NCI-H526 treated with DMSO at 0.1 percent for 48 hours (cell line): ENCODE results near the gene SLC47A2.

Experiments
- DNase-seq: peaks from one replicate; lab custom pipeline; 2025; lab: John Stamatoyannopoulos, UW

Gene SLC47A2

DNA sequence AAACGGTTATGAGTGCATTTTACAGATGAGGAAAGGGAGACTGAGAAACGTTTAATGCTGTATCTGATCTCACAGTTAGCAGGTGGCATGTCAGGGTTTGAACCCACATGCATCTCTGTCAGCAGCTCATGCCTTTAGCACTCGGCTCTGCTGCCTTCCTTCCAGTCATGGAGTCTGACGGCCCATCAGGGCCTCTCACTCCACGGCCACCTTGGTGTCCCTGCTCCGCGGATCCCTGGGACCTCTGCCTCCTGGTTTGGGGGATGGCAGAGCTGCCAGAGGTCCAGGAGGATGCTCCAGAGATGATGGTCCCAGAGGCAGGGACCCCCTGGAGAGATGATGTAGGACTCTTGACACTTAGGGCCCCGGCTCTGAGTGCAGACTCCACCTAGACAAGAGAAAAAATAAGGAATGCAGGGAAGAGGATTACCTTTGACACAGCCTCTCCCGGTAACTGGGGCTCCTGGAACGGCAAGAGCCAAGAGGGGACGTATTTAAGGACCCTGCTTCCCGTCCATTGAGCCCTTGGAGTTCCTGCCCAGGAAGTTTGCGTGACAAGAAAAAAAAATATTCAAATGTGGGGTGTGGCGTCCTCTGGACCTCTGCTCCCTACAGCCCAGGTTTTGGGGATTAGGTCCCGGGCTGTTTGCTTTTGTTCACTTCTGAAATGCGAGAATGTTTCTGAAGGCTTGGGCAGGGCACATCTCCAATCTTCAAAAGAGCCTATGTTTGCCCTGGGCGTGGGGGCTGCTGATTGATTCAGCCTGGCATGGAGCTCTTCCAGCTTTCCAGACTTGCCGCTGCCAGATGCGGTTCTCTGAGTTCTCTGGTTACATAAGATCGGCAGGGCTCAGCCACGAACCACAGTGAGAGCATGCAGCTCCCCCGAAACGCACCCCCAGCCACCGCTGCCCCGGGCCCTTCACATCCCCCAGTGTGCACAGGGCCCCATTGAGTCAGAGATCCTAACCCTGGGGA, 31.7 kb upstream of the SLC47A2 start, which contains the start of gene ALDH3A1:
ALDH3A1 (minus strand) TSS at position 470 of the 978 bp plus-strand sequence. CDS start 3,169 bp downstream, outside the sequence.
- no peak for DNase-seq

DNA sequence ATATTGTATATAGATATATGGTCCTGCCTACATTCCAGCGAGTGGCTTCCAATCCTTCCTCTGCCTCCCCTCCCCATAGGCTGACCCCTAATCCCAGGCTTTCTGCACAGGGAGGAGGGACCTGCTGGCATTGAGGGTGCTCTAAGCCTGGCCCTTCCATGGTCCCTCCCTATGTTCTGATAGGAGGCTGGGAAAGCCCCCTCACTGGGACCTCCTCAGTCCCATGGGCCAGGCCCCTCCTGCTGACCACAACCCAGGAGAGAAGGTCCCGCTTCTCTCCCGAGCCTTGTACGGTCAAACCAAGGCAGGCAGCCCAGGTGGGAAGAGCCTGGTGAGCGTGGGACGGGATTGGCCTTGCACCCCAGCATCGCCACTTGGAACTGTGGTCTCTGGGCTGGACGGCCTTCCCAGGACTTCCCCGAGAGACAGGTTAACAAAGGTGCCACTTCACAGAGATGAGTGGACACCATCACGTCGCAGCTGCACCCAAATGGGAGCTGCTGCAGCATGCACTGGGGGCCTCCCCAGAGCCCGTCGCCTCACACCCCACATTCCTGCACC, 30.9 kb upstream of the SLC47A2 start:
- no peak for DNase-seq

DNA sequence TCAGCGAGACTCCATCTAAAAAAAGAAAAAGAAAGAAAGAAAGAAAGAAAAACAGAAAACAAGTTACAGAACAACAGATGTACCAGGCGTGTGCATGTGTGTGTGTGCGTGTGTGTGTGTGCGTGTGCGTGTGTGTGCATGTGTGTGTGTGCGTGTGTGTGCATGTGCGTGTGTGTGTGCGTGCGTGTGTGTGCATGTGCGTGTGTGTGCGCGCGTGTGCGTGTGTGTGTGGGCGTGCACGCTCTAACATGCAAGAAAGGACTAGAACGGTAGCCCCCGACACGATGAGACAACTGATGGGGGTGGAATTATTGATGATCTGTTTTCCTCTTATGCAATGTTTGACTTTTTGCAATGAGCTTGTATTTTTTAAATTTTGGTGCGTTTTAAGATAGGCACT, 30.1 kb upstream of the SLC47A2 start:
- no peak for DNase-seq

DNA sequence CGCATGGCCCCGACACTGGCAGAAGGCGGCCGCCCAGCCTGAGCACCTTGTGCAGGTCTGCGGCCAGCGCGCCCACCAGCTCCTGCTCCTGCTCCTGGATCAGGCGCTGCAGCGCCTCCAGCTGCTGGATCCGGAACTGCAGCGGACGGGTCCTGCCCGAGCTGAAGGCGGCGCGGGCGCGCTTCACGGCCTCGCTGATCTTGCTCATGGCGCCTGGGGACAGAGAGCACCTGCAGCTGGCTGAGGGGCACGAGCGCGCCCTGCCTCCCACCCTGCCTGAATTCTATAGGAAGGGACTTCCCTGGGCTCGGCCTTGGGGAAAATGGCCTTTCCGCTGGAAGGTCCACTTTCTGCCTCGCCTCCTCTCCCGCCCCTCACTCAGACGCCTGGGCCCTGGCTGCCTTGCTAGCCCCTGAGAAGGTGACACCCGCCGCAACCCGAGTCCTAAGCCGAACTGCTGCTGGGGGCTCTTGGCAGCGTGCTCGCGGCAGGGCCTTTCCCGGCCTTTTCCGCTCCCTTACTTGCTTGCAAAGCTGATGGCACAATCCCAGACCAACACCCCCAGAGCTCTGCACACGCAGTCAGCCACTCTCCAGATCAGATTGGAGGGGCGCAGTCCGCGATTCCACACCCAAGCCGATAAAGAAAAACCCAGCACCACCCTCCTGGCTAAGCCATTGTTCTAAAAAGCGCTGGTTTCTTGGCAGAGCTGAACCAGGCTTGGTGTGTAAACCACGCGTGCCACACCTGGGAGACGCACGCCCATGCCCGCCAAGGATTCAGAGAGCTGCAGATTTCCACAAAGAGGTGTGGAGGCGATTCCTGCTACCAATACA, 28.8 kb upstream of the SLC47A2 start:
- peak; percentile 18 for DNase-seq

DNA sequence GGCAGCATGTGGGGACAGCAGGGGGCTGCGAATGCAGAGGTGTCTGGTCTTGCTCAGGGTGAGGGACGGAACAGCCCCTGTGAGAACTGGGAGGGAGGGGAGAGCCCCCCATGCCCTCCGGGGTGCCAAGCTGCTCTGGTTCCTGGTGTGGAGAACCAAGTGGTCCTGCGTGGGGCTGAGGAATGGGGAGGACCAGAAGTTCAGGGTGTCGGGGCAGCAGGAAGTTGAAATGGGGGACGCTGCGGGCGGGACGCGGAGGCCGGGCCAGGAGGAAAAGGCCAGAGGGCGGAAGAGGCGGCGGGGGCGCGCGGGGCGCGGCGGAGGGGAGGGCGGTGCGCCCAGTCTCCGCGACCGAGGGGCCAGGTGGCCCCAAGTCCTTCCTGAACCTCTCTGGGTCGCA, 28.1 kb upstream of the SLC47A2 start:
- no peak for DNase-seq

DNA sequence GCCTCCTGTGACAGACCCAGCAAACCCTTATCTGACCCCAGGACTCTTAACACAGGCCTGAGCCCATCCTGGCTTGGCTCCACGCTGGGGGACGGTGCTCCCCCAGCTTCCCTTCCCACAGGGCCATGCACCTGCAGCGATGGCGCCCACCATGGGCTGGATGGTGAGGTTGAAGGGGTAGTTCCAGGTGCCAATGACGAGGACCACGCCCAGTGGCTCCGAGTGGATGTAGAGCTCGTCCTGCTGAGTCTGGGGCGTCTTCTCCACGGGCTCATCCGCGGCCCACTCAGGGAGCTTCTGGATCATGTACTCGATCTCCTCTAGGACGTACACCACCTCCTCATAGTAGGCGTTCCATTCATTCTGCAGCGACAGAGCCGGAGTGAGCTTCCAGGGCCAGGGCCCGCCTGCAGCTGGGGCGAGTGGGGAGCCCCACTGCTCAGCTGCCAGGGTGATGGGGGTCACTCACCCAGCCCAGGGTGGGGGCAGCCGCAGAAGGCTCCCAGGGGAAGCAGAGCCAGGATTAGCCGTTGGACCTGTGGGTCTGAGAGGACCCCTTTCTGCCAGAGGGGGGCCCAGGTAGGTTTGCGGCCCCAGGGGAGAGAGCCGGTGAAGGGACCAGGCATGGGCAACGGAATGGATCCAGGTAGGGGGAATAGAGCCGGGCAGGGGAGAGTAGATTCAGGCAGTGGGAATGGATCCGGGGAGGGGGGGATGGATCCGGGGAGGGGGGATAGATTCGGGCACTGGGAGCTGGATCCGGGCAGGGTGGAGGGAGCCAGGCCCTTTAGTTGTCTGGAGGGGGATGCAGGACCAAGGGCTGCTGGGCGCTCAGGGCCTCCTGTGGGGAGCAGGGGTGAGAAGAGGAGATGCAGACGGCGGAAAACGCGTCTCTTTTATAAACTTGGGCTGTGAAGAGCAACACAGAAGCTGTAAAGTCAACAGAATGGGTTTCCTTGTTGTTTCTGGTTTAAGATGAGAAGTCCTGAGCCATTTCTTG, 27.0 kb upstream of the SLC47A2 start:
- no peak for DNase-seq

DNA sequence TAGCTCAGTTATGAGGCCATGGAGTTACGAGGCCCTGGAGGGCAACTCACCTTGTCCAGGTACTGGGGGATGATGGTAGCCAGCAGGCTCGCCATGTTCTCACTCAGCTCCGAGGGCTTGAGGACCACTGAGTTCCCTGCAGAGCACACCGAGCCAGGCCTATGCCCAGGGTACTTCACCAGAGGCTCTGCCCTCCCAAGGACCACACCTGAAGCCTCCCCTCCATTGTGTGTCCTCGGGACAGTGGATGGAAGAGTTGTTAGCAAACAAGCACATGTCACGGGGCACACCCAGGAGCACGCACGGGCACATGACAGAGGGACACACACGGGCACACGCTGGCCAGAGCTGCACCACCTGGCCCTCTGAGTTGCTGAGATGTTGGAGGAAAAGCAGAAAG, 26.1 kb upstream of the SLC47A2 start:
- no peak for DNase-seq

DNA sequence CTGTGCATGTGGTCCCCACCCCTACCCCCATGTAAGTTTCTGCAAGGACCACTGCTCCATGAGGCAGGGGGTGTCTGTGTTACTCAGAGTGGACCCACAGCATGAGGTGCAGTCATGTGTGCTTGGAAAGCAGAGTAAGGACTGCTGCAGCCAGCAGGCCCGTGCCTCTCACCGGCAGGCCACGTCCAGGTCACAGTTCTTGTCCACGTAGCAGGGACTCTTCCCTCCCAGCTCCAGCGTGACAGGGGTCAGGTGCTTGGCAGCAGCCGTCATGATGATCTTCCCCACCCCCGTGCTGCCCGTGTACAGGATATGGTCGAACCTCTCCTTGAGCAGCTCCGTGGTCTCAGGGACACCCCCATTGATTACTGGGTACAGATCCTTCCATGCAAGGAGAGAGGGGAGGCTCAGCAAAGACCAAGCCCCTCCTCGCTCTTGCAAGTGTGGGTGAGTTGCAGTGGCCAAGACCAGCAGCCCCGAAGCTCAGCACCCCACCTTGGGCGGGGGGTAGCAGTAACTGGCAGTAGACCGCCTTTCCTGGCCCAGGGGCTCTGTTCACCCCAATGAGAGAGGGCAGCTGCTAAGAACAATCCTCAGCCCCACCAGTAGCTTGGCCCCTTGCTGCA, 25.6 kb upstream of the SLC47A2 start:
- no peak for DNase-seq

DNA sequence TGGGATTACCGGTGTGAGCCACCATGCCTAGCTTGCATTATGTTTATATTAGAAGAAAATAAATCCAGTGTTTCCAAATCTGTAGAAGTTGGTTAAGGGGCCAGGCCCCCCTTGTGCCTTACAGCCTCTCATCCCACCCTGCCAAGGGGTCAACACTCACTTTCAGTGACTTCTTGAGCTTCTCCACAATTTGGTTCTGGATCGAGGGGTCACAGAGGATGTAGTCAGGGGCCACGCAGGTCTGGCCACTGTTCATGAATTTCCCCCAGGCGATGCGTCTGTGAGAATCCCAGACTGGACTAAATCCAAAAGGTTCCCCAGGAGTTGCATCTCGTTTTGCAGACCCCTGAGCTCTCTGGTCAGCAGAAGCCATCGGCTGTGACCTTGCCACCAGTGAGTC, 24.5 kb upstream of the SLC47A2 start:
- no peak for DNase-seq

DNA sequence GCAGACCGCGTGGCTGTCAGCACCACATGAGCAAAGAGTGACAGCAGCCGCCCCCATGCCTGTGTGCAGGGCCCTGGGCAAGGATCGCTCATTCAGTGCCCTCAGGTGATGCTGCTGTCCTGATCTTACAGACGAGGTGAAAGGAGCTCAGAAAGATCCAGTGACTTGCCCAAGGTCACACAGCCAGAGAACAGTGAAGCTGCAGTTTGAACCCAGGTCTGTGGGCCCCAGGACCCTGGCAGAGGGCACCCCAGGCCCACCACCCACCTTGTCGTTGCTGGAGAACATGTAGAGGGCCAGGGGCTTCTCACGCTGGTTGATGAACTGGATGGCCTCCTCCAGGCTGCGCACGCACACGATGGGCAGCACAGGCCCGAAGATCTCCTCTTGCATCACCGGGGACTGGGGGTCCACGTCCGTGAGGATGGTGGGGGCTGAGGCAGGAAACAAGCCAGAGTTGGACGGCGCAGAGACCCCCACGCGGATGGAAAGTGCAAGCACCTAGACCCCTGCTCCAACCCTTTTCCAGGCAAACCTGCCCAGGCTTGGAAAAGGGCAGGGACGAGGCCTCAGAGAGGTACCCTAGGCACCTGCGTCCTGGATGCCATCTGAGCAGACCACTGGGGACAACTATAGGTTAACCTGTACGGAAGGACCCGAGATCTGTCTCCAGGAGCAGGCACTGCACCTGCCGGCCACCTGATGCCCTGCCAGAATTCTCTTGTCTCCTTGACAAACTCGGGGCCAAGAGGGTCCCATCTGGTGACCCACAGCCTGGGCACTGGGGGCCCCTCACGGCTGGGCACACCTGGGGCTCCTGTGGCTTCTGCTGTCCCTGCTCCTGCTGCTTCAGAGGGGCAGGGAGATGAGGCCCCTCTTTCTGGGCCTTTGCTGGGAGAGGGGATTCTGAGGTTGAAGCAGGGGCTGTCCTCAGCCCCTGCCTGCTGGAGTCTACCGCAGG, 23.1 kb upstream of the SLC47A2 start:
- DNase-seq: no peak

DNA sequence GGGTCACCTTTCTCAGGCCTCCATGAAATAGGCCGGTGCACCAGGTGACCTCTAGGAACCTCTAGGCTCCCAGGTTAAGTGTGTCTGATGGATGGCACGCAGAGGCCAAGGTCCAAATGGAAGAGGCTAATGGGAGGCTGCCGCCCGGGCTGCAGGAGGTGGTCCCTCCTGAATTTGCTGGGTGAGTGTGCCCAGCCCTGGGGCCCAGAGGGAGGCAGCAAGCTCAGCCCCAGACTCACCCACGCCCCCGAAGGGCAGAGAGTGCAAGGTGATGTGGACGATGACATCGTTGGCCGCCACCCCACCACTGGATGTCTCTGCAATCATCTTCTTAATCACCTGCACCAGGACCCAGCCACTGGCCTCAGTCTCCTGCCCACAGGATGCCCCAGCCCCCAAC, 22.4 kb upstream of the SLC47A2 start:
- no peak for DNase-seq

DNA sequence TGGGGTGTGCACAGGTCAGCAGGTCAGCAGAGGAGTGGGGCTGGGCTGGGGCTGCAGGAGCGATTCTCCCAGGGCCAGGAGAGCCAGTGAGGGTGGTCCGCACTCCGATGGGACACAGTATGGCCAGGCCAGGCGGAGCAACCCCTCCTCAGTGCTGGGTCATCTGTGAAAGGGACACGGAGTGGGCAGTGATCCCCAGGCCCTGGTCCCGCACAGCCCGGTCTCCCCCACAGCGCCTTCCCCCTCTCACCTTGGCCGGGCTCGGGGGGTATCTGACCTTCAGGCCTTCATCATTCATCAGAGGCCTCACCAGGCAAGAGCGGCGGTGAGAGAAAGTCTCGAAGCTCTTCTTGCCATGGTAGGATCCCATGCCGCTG, 21.7 kb upstream of the SLC47A2 start:
- DNase-seq: no peak

DNA sequence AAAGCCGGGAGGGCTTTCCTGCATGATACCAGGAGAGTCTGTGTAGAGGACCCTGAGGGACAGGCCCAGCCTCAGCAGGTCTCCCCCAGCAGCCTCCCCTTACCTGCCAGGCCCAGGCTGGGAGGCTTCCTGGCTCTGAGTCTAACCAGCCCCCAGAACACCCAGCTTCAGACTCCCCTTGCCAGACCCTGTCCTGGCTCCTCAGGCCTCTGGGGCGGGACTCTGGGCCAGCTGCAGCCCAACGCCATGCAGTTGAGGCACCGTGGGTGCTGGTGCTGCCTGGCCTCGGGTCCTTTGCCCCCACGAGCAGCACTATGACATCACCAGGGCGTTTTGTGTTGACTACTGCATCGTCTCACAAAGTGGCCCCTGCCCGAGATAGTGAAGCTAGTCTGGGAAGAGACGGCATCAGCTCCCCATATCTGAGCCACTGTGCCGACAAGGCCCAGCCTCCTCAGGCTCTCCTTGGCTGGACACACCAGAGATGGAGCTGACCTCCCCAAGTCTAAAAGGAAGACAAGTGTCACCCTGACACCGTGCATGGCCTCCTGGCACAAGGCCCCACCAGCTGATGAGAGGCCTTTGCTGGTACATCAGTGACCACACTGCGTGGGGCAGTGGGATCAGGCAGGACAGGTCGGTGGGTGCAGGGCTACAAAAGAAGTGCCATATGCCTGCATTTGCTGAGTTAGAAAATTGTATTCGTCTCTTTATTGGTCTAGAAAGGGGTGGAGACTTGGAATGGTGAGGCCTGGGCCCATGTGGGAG, 21.1 kb upstream of the SLC47A2 start:
- DNase-seq: no peak

DNA sequence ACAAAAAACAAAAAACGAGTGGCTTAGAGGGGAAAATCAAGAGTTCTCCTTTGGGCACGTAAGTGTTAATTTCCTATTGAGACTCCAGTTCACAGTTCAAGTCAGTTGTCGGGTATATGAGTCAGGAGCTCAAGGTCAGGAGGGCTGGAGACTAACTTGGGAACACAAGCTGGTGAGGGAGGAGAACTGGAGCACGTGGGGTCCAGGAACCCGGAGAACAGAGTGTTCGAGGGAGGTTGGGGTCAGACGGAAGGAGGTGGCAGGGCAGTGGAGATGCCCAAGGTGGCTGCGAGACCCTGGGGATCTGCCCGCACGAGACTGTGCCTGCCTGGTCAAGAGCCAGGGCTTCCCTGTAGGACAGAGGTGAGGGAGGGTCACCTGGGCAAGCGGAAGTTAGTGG, 19.7 kb upstream of the SLC47A2 start:
- DNase-seq: no peak

DNA sequence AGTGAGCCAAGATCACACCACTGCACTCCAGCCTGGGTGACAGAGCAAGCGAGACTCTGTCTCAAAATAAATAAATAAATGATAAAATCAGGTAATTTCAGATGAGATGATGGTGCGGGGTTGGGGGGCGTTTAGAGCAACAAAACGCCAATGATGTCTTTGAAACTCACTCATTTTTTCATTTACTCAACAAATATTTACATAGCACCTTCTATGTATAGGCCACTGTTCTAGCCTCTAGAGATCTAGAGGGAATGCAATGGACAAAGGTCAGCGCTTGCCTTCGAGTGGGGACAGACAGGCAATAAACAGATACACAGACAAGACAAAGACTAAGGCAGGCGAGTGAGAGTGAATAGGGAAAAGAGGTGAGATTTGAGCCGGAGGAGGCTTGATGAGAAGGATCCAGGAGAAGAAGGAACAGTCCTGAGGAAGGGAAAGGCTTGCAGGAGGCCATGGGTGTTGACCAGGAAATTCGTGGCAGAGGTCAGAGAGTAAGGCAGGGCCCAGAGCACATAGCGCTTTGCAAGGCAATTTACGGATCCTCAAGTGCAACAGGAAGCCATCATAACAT, 17.7 kb upstream of the SLC47A2 start:
- DNase-seq: no peak

DNA sequence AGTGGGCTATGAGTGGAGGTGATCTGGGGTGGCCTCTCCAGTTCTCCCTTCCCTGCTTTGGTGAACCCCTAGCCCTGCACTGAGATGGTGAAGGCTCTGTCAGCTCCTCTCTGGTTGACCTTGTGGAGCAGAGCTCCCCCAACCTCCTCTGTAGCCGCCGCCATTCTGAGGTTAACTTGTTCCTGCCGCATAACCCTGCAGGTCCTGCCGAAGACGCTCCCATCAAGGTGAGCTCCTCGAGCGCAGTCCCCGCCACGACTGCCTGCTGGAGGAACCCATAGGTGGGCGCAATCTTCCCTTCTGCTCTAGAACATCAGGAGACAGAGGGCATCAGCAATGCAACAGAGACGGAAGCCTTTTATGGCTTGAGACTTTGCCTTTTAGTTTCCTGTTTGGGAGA, 15.2 kb upstream of the SLC47A2 start:
- DNase-seq: no peak

DNA sequence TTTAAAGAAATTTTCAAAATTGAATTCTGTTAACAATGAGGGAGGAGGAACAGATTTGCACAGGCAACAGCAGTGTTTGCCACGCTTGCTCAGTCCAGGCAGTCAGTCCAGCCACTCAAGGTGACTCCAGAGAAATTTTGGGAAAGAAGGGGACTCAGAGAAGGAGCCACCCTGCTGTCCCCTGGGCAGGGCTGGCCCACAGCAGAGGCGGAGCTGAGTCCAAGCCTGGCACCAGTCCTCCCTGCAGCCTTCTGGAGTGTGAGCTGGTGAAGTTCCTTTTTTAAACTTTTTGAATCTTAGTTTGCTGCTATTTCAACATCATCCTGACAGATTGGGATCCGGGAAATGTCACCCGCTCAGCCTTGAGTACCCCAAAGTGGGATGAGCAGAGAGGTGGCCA, 14.5 kb upstream of the SLC47A2 start:
- no peak for DNase-seq

DNA sequence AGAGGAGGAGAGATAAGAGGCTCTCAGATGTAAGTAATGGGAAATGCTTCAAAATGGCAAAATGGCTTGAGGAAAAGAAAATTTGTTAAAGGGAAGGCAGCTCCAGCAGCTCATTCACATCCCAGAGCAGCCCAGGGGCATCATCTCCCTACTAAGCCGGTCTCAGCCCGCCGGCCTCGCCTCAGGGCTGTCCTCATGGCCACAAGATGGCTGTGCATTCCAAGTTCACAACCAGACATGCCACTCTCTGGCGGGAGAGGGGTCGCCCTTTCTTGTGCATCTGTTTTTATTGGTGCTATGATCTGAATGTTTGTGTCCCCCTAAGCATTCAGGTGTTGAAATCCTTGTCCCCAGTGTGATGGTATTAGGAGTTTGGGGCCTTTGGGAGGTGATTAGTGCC, 13.5 kb upstream of the SLC47A2 start:
- DNase-seq: no peak

DNA sequence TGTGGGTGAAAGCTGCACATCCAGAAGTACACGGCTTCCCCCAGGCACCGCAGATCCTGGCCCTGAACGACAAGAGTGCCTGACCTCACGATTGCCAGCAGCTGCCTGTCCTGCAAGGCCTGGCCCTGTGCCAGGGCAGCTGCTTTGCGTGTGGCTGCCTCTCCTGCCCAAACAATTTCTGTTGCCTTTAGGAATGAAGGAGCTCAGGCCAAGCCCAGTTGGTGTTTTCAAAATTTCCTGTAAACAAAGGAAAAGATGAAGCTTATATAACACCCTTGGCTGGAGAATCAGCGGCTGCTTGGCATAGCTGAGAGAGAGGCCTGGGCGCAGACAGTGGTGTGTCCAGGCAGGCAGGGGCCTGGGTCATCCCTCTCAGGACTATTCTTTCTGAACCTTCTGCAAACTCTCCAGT, 11.7 kb upstream of the SLC47A2 start:
- no peak for DNase-seq
